Thoracic aorta endothelial cell (primary cell): Measurements from ENCODE around the gene ARPC5. TPM values are rescaled to one million over a fixed set of nuclear protein-coding genes. Genes with fewer than 3 reads are reported as not detected.

Source experiments
- total RNA-seq: library from RNA; depleted of rRNA; stranded (reverse); fragments of >200 nt; gene quantifications from 2 replicates; pipeline ENCODE4 v1.2.3, GENCODE V29; 2012

Gene ARPC5
- total RNA-seq: 248 and 298 TPM in 2 replicates

DNA sequence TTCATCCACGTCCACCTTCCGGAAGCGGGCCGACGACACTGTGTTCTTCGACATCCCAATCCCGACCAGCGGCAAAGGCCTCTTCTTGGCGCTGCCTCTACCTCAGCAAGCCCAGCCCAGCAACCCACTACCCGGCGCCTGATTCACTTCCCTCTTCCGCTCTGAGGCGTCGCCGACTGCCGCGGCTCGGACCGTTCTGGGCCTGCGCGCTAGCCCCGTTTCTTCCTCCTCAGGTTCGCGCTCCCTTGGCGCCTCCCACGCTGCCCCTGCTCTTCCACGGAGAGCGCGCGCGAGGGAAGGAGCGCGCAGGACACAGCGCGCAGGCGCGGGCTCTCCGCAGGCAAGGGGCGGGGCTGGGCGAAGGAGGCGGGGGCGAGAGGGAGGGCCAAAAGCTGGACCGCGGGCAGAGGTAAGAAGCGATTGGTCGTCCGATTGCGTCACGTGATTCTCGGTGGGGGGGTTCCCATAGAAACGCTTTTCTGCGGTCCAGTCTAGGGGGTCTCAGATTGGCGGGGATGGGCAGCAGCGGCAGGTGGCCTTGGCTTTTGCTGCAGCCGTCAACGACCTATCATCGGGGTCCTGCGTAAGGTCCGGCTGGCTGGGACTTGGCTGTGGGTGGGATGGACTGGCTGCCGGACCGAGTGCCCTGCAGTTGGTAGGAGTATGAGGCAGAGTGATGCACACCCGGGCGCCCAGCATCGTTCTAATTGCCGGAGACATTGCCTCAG is at the start of gene ARPC5:
Gene ARPC5 (minus strand): TSS at position 178 of the 728 bp plus-strand sequence. CDS start 124 bp downstream, at position 54.

GRCh38 chr1:183652547-183653461 is 17.2 kb upstream of the ARPC5 start, which contains the start of gene APOBEC4:
Gene APOBEC4 (minus strand): TSS chr1:183653316. CDS start chr1:183648781, 4,535 bp downstream.

DNA sequence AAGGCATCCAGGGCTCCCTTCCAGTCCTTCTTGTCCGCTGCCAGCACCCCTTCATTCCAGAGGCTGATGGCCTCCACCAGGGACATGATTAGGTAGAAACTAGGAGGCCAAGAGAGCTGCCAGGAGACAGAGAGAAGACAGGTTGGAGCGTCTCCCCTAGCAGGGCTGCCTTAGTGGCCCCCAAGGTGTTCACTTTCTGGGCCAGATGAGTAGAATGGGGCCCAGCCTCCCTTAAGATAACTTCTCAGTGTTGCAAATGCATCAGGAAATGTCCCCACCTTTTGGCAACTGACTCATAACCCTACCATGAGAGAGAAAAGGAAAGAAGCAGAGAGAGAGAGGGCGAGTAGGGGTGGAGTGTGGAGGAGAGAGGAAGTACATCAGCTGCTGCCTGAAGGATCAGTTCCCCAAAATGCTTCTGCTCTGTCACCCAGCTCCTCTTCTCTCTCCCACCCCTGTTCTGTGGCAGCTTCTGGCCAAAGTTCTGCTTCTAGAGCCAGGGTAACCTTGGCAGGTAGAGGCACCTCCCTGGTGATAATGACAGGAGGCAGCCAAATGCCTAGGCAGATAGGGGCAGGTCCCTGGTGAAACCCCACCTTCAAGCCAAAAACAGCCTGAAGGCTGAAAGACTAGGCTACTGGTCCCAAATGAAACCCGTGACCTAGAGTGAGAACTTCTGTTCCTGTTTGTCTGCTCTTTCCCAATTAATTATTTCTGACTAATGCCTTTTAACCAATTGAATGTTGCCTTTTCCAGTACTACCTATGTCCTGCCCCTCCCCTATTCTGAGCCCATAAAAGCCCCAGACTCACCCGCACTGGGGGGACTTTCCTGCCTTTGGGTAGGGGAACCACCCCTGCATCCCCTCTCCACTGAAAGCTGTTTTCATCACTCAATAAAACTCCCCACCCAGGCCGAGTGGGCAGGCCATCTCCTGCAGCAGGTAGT is 45.1 kb downstream of the ARPC5 start, which contains the start of gene NCF2:
Gene NCF2 (minus strand): TSS at position 216 of the 948 bp plus-strand sequence. CDS start 130 bp downstream, at position 86.

Other genes starting within 250 kb of the ARPC5 start
- gene NMNAT2, start 217.4 kb downstream of the ARPC5 start, total RNA-seq: 0.13 and 0.72 TPM in 2 replicates
- 41.6 and 56.4 TPM in 2 replicates for gene SMG7, start 163.3 kb downstream of the ARPC5 start, total RNA-seq
- gene NCF2, start 45.3 kb downstream of the ARPC5 start, total RNA-seq: not detected in 2 replicates
- gene APOBEC4, start 17.5 kb upstream of the ARPC5 start, total RNA-seq: not detected in 2 replicates
- 24.3 and 48.9 TPM in 2 replicates for gene RGL1, start 169.3 kb upstream of the ARPC5 start, total RNA-seq